NCI-H2081 treated with DMSO at 0.1 percent for 48 hours (cell line): ENCODE data around the gene TSPAN9.

Source experiments
- DNase-seq: peaks from one replicate; lab custom pipeline; 2025; lab: John Stamatoyannopoulos, UW

The TSPAN9 gene

DNA sequence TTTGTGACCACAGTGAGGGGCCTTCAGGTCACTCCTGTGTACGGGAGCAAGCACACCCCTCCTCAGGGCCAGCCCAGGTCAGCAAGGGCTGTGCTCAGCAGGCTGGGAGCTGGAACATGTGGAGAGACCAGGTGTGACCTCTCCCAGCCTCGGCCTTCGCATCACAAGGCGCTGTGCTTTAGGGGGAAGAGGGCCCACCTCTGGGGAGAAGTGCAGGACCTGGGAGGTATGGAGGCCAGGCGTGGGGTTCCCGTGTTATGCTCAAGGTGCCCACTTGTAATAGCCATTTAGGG is 219.2 kb downstream of the TSPAN9 start:
- DNase-seq: no peak

DNA sequence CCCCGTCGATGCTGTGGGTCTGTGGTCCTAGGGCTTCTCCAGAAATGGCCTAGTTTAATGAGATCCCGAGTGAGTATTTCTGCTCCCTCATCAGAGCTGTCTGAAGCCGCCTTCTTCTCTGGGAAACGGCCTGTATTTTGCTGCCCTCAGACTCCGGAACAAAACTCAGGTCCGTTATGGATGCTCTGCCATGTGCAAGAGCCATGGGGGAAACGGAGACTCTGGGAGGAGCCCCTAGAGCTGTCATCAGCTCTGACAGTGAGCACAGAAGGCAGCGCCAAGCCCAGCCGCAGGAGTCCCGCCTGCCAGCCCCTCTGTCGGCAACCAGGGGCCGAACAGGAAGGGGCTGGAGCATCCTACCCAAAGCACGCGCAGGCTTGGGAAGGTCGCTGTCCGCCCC is 221.4 kb downstream of the TSPAN9 start:
- DNase-seq: no peak

- DNase-seq: no peak
Measured at GRCh38 chr12:3299929-3300832, 223.0 kb downstream of the TSPAN9 start.

DNA sequence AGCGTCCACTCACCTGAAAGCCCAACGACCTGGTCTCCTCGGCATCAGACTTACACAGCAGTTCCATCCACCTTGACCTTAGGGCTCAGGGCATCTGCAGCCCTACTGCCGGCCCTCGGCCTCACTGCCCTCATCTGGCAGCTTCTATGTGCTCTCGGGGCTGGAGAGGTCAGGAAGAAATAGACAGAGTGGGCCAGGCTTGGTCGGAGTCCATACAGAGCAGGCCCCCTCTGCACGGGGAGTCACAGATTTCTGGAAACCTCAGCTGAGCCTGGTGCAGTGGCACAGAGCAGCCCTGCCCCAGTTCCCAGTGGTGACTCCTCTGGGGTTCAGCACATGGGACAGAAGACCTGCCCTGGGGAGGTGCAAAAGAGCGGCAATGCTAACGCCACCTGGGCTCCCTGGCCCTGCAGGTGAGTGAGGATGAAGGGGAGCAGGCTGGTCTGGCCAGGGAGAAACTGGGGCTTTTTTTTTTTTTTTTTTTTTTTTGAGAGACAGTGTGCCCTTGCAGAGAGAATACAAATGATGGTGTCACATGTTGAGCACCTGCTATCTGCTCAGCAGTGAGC is 223.7 kb downstream of the TSPAN9 start:
- no peak for DNase-seq

GRCh38 chr12:3302401-3303041 is 225.3 kb downstream of the TSPAN9 start:
- no peak for DNase-seq

DNA sequence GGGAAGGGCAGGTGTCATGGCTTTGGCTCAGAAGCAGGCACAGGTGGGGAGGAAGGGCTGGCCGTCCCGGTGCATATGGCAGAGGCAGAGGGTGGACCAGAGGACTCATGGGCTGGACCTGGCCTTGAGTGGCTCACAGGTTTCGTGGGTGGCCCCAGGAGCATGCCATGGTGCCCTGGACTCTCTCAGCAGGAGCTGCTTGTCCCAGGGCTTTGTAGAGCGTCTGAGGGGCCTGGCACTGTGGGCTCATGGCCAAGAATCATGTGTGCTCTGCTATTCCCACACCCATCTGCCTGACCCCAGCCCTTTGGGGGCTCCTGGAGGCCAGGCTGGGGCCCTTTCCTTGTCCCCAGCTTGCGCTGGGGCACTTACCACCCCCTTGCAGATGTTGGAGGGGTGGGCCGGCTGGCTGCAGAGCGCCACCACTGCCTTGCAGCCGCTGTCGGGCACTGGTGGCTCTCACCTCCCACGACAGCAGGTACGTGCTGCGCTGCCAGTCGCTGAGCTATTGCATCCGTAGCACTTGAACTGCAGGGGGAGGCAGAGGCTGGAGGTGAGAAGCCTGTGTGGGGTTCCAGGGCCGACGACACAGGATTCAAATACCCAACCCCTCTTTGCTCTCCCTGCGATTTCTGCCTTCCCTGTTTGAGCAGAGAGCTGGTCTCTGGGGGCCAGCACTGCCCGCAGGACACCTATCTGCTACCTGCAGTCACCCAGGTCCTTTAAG is 226.4 kb downstream of the TSPAN9 start:
- peak; percentile 7 for DNase-seq

DNA sequence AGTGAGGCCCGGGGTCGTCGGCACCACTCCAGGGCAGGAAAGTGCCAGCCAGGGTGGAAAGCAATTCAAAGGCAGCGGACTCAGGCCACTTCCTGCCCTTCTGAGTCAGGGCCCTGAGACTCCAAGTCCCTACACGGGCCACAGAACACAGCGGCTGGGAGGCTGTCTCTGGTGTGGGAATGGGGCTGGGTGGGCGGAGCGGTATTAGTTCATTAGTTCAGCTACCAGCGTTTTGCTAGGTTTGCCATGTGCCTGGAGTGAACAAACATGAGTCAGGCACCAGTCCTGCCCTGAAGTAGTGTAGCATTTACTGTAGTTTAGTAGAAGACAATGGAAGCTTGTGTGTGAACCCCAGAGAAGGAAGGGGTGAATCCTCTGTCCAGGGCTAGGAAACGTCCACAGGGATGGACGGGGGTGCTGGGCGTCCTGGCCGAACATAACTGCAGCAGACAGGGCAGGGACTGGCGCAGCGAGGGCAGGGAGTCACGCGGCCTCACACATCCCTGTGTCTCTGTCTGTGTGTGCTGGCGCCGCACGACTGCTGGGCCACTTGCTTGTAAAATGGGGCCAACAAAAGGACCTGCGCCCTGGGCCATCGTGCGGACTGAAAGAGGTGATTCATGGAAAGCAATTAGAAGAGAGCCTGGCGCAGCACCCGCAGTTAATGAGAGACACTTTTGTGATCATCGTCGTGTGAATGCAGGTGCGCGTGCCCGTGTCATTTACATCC is 227.4 kb downstream of the TSPAN9 start:
- DNase-seq: peak; percentile 55

- DNase-seq: no peak
Measured at GRCh38 chr12:3305464-3305863, 228.3 kb downstream of the TSPAN9 start.

- DNase-seq: no peak
Measured at GRCh38 chr12:3305904-3306619, 228.9 kb downstream of the TSPAN9 start.

DNA sequence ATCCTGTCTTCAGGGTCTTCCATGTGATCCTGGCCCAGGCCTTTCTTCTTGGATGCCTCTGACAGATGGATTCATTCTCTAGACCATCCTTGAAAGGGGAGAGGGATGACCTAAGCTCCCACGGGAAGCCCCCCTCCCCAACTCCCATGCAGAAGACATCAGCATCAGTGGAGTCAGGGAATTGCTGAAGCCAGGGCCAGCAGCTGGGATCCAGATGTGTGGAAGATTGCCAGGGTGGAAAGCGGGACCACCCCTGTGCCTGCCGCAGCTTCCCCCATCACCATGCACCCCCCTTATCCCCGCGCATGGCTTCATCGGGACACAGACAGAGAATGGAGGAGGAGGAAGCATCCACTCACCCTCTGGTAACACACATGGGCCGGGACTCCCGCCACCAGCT is 230.2 kb downstream of the TSPAN9 start:
- no peak for DNase-seq

DNA sequence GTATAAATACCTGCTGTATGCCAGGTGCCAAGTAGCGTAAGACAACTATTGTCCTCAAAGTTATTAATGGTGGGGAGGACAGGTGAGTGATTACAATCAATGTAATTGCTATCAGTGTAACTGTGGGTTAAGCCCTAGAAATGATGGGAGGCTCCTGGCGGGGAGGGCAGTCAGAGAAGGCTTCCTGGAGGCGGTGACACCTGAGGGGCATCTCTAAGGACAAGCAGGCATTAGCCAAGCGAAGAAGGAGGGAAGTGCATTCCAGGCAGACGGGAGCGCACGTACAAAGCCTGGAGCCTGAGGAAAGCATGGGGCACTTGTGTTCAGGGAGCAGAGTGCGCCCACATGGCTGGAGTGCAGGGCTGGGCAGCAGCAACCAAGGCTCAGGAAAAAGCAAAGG is 230.9 kb downstream of the TSPAN9 start:
- DNase-seq: no peak

GRCh38 chr12:3308609-3309008 is 231.4 kb downstream of the TSPAN9 start:
- DNase-seq: no peak

- DNase-seq: no peak
Measured at GRCh38 chr12:3309805-3310204, 232.6 kb downstream of the TSPAN9 start.

DNA sequence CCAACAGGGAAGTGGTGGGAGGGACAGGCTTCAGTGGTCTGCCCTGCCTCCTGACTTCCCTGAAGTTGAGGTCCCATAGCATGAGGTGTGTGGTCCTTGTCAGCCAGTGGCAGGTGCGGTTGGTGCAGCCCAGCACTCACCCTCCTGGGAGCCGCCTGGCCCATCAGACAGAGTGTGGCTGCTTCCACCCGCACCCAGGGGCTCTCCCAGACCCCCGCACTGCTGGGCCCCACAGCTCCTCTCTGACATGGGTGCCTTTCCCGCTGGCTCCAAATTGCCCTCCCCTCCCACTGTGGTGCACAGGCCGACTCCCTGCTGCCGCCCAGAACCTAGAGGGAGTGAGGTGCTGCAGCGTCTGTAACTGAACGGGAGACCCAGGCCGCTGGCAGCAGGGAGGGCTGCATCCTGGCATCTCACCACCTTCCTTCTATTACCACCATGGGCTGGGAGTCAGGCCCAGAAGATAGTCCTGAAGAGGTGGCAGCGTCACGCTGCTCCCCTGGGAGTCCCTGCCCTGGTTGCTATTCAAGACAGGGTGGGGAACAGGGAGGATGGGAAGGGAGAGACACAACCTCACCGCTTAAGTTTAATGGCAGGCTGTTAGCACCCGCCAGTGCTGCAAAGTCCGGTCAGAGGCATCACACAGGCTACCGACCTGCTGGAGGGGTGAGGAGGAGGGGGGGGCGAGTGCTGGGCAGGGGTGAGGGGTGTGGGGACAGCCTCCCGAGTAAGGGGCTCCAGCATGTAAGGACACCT is 233.3 kb downstream of the TSPAN9 start:
- no peak for DNase-seq

GRCh38 chr12:3311027-3311402 is 233.8 kb downstream of the TSPAN9 start:
- DNase-seq: peak; percentile 17

DNA sequence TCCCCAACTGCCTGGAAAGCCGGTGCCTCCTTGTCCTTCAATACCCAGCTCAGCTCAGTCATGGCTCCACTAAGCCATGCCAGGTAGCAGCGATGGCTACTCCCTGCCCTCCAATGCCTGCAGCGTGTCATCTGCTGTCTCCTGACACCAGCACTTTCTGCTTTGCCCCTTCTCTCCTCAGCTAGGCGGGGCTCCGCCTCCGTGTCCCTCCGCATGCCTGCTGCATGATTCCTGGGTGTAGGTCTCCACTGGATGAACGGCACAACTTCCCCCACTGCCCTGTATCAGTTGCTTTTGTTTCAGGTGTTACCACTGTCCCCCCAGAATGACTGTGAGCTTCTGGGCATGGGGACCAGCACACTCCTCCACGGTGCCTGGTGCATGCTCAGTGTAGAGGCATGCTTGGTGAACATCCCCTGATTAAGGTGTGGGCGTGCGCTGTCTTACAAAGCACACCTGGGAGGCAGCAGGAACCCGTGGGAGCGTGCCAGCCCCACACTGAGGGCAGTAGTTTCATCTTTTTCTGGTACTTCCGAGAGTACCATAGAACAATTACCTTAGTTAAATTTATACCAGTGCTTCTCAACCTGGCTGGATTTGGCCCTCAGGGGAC is 234.4 kb downstream of the TSPAN9 start:
- DNase-seq: no peak

DNA sequence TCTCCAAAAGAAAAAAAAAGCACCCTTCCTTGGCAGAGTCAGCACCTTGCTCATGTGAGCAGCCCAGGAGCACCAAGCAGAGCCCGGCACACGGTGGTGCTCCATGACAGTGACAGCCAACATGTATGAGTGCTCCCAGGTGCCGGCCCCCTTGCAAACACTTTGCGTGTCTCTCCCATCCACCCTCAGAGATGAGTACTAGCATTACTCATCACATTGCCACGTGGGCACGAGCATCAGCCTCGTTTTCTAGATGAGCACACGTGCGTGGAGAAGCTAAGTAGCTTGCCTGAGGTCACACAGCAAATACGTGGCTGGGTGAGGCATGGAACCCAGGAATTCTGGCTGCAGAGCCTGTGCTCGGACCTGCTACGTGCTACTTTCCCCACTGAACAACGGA is 235.9 kb downstream of the TSPAN9 start:
- no peak for DNase-seq

DNA sequence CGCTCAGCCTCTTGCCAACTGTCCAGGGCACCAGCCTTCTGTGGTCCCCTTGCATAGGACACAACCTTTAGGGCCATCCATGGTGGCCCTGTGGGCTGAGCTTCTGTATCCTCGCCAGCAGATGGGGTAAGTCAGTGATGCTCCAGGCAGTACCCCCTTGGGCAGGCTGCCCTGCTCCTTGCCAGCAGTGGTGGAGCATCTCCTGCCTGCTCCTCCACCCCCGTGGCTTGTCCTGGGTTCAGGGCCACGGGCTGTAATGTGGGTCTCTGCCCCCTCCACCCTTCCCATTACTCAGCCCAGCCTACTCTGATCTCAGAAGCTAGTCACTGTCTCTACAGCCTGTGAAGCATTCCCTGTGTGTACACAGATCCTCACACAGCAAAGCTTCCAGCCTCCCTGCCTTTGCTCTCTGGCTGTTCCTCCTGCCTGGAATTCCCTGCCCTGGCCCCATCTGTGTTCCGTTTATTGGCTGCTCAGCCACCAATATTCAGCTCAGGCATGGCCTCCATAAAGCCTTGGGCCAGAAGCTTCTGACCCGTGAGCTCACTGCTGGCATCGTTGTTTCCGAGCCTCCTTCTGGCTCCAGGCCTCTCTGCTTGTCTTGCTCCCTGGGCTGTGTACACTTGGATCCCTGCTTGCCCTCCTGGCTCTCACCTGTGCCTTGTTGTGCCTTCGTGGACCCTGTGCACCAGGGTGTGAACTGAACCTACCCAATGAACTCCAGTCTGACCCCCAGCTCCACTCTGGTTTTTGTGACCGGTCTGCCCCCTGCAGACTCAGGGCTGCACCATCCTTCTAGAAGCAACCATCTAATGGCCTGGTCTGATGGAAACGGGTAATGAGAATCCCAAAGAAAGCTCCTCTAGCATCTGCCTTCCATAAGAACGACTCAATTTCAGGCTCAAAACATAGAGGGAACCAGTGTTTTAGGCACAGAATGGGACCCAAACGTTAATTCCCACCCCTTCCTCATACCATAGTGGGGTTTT is 236.8 kb downstream of the TSPAN9 start:
- DNase-seq: no peak

GRCh38 chr12:3315201-3315661 is 238.1 kb downstream of the TSPAN9 start:
- peak; percentile 81 for DNase-seq
